Endothelial cell (in vitro differentiated cells): ENCODE measurements around the gene MACROD2. TPM values are rescaled to one million over a fixed set of nuclear protein-coding genes. Genes with fewer than 3 reads are reported as not detected.

Experiments
- DNase-seq: peaks from one replicate; pipeline ENCODE4 v3.0.0; 2021; ENCODE audit warnings: low spot score
- H3K27ac Mint-ChIP-seq: one replicate; pipeline ENCODE4 v1.8.0; 2021; ENCODE audit warnings: mixed read lengths, inconsistent platforms; ENCODE audit not compliant: unreplicated experiment
- H3K27me3 Mint-ChIP-seq: one replicate; pipeline ENCODE4 v1.8.0; 2021; ENCODE audit warnings: mild to moderate bottlenecking, moderate library complexity, mixed read lengths, inconsistent platforms; ENCODE audit not compliant: unreplicated experiment
- H3K36me3 Mint-ChIP-seq: one replicate; pipeline ENCODE4 v1.8.0; 2021; ENCODE audit warnings: mild to moderate bottlenecking, low read depth, mixed read lengths, inconsistent platforms; ENCODE audit not compliant: unreplicated experiment
- H3K4me1 Mint-ChIP-seq: one replicate; pipeline ENCODE4 v1.8.0; 2021; ENCODE audit warnings: mild to moderate bottlenecking, mixed read lengths, inconsistent platforms; ENCODE audit not compliant: unreplicated experiment
- H3K4me3 Mint-ChIP-seq: one replicate; pipeline ENCODE4 v1.8.0; 2021; ENCODE audit warnings: mild to moderate bottlenecking, mixed read lengths, inconsistent platforms; ENCODE audit not compliant: unreplicated experiment
- H3K9me3 Mint-ChIP-seq: one replicate; pipeline ENCODE4 v1.8.0; 2021; ENCODE audit warnings: mixed read lengths, inconsistent platforms; ENCODE audit not compliant: unreplicated experiment
- total RNA-seq: library from RNA; stranded (reverse); fragmentation: NEBNext Ultra II Directional; extraction: Animal tissue kit (Norgen Biotek cat#: 25700); gene quantifications from one replicate; pipeline ENCODE4 v1.2.1, GENCODE V29; 2021; ENCODE audit not compliant: unreplicated experiment
- TF ChIP-seq, protein P1 (sequence below): fragments of 200-600 bp; sonication (generic); IDR thresholded peaks from one replicate; pipeline ENCODE4 v1.5.0; 2021; ENCODE audit warnings: antibody characterized with exemption; ENCODE audit not compliant: unreplicated experiment

Gene MACROD2
- total RNA-seq, 1 donor from 2014 or later: 6.4 TPM

DNA sequence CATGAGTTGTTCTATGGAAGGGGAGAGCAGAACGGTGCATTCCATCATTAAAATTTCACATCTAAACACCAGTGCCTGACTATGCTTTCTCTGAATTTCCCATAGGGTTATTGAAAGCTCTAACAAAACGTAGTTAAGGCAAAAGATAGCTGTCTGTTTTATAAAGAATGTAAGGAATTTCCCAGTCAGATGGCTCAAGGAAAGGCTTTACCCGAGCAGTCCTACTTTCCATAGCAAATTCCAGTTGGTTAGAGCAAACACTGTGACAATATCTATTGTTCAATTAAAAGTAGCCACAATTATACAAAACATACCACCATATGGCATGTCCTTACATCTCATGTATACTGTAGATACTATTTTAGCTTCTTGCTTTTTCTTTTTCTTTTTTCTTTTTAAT is 1401.6 kb downstream of the MACROD2 start:
- no peaks in the 10 kb centered on the region for H3K4me1 Mint-ChIP-seq

DNA sequence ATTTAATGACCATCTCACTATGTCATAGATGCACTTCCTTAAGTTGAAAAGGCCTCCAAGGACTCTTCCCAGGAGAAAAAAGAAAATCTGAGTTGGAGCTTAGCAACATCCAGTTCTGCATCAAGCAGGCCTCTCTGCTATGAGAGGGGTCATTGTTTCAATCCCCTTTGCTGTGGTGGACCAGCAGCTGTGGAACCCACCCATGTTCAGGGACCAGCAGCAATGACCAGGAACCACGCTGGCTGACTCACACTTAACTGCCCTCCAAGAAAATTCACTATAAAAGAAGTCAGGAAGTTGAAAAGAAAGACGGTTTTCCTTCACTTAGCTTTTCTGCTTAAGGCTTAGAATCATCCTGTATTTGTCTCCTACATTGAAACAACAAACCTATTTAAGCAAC is 1404.5 kb downstream of the MACROD2 start:
- no peaks in the 10 kb centered on the region for H3K36me3 Mint-ChIP-seq
- TF ChIP-seq, protein P1, sequence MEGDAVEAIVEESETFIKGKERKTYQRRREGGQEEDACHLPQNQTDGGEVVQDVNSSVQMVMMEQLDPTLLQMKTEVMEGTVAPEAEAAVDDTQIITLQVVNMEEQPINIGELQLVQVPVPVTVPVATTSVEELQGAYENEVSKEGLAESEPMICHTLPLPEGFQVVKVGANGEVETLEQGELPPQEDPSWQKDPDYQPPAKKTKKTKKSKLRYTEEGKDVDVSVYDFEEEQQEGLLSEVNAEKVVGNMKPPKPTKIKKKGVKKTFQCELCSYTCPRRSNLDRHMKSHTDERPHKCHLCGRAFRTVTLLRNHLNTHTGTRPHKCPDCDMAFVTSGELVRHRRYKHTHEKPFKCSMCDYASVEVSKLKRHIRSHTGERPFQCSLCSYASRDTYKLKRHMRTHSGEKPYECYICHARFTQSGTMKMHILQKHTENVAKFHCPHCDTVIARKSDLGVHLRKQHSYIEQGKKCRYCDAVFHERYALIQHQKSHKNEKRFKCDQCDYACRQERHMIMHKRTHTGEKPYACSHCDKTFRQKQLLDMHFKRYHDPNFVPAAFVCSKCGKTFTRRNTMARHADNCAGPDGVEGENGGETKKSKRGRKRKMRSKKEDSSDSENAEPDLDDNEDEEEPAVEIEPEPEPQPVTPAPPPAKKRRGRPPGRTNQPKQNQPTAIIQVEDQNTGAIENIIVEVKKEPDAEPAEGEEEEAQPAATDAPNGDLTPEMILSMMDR: no peak
- no peaks in the 10 kb centered on the region for H3K27me3 Mint-ChIP-seq
- no peaks in the 10 kb centered on the region for H3K4me1 Mint-ChIP-seq
- DNase-seq: no peak
- H3K4me3 Mint-ChIP-seq: no peak overlapping the region
- H3K27ac Mint-ChIP-seq: no peak overlapping the region
- H3K9me3 Mint-ChIP-seq: no peaks in the 10 kb centered on the region

More for the DNA sequence above, 1401.6 kb downstream of the MACROD2 start:
- TF ChIP-seq, protein P1: no peak
- no peaks in the 10 kb centered on the region for H3K36me3 Mint-ChIP-seq
- no peaks in the 10 kb centered on the region for H3K27me3 Mint-ChIP-seq
- no peak overlapping the region for H3K27ac Mint-ChIP-seq
- H3K9me3 Mint-ChIP-seq: no peaks in the 10 kb centered on the region
- H3K4me3 Mint-ChIP-seq: no peak overlapping the region
- DNase-seq: no peak

DNA sequence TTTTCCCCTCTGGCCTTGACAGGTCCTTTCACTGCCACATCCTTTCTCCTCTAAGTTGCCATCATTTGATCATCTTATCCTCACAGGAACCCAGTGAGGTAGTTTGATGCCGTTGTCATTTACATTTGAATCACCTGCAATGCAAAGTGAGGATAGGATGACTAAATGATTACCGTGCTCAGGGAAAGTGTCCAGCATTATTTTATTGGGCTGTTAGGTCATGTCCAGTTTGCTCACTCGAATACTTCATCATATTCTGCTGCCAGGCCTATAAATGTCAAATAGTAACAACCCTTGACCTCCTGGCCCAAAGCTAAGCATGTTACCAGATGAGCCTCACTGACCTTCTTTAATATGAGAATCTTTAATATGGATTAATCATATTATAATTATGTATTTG is 1410.8 kb downstream of the MACROD2 start:
- no peaks in the 10 kb centered on the region for H3K4me1 Mint-ChIP-seq
- H3K27ac Mint-ChIP-seq: no peak overlapping the region
- H3K4me3 Mint-ChIP-seq: no peak overlapping the region
- TF ChIP-seq, protein P1: no peak
- H3K27me3 Mint-ChIP-seq: no peaks in the 10 kb centered on the region
- no peaks in the 10 kb centered on the region for H3K36me3 Mint-ChIP-seq
- no peak for DNase-seq
- no peaks in the 10 kb centered on the region for H3K9me3 Mint-ChIP-seq

DNA sequence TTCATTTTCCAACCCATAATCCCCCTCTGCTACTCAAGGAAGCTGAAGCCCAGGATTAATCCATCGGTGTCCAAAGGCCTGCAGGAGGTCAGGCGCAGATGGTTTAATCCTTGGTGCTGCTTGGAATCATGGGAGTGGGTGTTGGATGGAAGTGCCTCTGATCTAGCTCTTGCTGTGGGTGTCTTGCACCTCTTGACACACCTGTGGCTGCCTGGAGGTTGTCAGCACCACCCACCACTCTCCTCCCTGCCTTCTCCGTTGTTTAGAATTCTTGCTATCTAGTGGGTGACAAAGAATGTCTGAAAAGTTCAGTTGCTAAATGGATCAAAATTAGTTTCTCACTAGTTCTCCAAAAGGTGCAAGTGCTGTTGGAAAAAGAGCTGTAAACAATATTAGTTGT is 1416.5 kb downstream of the MACROD2 start:
- H3K4me1 Mint-ChIP-seq: peaks cover 3% of the 10 kb centered on the region
- no peak overlapping the region for H3K27ac Mint-ChIP-seq
- TF ChIP-seq, protein P1: no peak
- H3K27me3 Mint-ChIP-seq: no peaks in the 10 kb centered on the region
- no peak overlapping the region for H3K4me3 Mint-ChIP-seq
- H3K36me3 Mint-ChIP-seq: no peaks in the 10 kb centered on the region
- no peaks in the 10 kb centered on the region for H3K9me3 Mint-ChIP-seq
- no peak for DNase-seq

DNA sequence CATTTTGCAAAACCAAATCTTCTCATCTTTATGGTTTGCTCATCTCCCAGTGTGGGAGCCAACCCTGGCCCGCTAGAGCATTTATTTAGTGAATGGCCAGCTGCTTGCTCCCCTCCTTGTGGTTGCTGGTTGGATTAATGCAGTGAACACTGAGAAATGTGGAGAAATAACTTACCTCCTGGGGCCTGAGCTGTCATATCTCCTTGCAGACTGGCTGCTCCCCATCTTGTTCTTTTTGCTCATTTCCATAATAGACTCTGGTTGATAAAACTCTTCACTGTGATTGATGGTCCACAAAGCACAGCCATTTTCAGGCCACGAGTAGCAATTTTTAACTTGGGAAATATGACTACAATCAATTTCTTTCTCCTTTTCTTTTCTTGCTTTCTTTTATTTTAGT is 1420.6 kb downstream of the MACROD2 start:
- peaks cover 3% of the 10 kb centered on the region for H3K4me1 Mint-ChIP-seq
- no peak overlapping the region for H3K27ac Mint-ChIP-seq
- no peak overlapping the region for H3K4me3 Mint-ChIP-seq
- no peaks in the 10 kb centered on the region for H3K27me3 Mint-ChIP-seq
- TF ChIP-seq, protein P1: no peak
- no peaks in the 10 kb centered on the region for H3K36me3 Mint-ChIP-seq
- H3K9me3 Mint-ChIP-seq: no peaks in the 10 kb centered on the region
- no peak for DNase-seq
